Body of pancreas (tissue), 4 donors: ENCODE measurements around the gene GMPR. TPM values are rescaled to one million over a fixed set of nuclear protein-coding genes. Genes with fewer than 3 reads are reported as not detected.
"Not testable (repeated sequence)": the region's sequence is repeated elsewhere in the genome, so short reads cannot be mapped to it uniquely, and the experiment has no call there.

ENCODE experiments used
- ATAC-seq: fragments of 150-250 bp; one replicate; pipeline ENCODE4 v1.9.1; 2016
- DNase-seq, 4 donors: peaks; one replicate each; pipeline ENCODE4 v3.0.0-alpha.2; 2019
- H3K27ac ChIP-seq, 4 donors: fragments of 200-600 bp; sonication (generic); 1 replicate in 3 of 4; 2 replicates in 1 of 4; pipeline versions ENCODE4 v1.5.1 to v1.6.1; 2016 to 2019; ENCODE audit warnings: mild to moderate bottlenecking in 1 of 4, mixed read lengths in 1 of 4, moderate library complexity in 1 of 4
- H3K27me3 ChIP-seq, 2 donors: fragments of 200-600 bp; sonication (generic); one replicate each; pipeline ENCODE4 v1.6.0; 2016; ENCODE audit warnings: mild to moderate bottlenecking in 1 of 2
- H3K36me3 ChIP-seq, 2 donors: fragments of 200-600 bp; sonication (generic); replicated peaks in 1 of 2; 2 replicates each; pipeline ENCODE4 v1.5.1; 2016; ENCODE audit warnings: low read depth in 2 of 2; ENCODE audit not compliant: insufficient read depth in 1 of 2
- H3K4me1 ChIP-seq: fragments of 200-600 bp; sonication (generic); one replicate; pipeline ENCODE4 v1.6.0; 2016
- H3K4me3 ChIP-seq, 2 donors: fragments of 200-600 bp; sonication (generic); 1 replicate in 1 of 2; 2 replicates in 1 of 2; pipeline ENCODE4 v1.5.1; 2016 to 2019
- H3K9me3 ChIP-seq, 3 donors: fragments of 200-600 bp; sonication (generic); 1 replicate in 2 of 3; 2 replicates in 1 of 3; pipeline ENCODE4 v1.5.1; 2016
- CTCF ChIP-seq, 7 experiments: fragments of 450-650 bp in 4 of 7; fragments of 200-600 bp in 3 of 7; sonication (generic) in 3 of 7; IDR thresholded peaks; one replicate each; pipeline ENCODE4 v1.5.1; 2016 to 2019; ENCODE audit warnings: antibody characterized with exemption in 7 of 7
- POLR2A ChIP-seq, 3 donors: fragments of 450-650 bp; IDR thresholded peaks; one replicate each; pipeline ENCODE4 v1.6.1; 2016; ENCODE audit warnings: antibody characterized with exemption in 3 of 3, mild to moderate bottlenecking in 2 of 3
- WGBS, 2 donors: methylation state at CpG; one replicate each; pipeline ENCODE4 v1.1.5; 2017; 5-methylcytosine and 5-hydroxymethylcytosine counted together
- intact Hi-C: fragments of 100-400 bp; cut with DNase I; formaldehyde crosslinking; loops from one replicate; pipeline ENCODE4 v1.15.1; 2023
- total RNA-seq, 2 donors: library from RNA; depleted of rRNA; stranded (reverse); fragments of >200 nt; gene quantifications; one replicate each; pipeline ENCODE4 v1.1.0, GENCODE V29; 2016

GMPR gene
- total RNA-seq, 2 donors from 2014 or later = 7.9 to 14.0 TPM

GRCh38 chr6:16224409-16224808, 14.0 kb upstream of the GMPR start:
- ATAC-seq (no peak), DNase-seq (no peak)
- 62 to 81% methylated on average over 8 of the region's 8 CpGs for WGBS, 2 donors
- H3K9me3 ChIP-seq = no peaks in the 10 kb centered on the region
- H3K27me3 ChIP-seq = no peaks in the 10 kb centered on the region
- H3K4me3 ChIP-seq = no peak overlapping the region
- no peak for TF ChIP-seq POLR2A (IDR thresholded peaks at IDR 0.05)
- TF ChIP-seq CTCF (IDR thresholded peaks at IDR 0.05) = no peak
- intact Hi-C loops = no loop called here
- H3K36me3 ChIP-seq = no peaks in the 10 kb centered on the region
- H3K27ac ChIP-seq = no peak overlapping the region
- peaks cover 13% of the 10 kb centered on the region for H3K4me1 ChIP-seq

DNA sequence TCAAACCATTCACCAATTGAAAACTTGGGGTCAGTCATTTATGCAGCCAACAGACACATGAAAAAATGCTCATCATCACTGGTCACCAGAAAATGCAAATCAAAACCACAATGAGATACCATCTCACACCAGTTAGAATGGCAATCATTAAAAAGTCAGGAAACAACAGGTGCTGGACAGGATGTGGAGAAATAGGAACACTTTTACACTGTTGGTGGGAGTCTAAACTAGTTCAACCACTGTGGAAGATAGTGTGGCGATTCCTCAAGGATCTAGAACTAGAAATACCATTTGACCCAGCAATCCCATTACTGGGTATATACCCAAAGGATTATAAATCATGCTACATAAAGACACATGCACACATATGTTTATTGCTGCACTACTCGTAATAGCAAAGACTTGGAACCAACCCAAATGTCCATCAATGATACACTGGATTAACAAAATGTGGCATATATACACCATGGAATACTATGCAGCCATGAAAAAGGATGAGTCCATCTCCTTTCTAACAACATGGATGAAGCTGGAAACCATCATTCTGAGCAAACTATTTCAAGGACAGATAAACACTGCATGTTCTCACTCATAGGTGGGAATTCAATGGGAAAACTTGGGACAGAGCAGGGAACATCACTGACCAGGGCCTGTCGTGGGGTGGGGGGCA, 13.2 kb upstream of the GMPR start:
- H3K36me3 ChIP-seq, DNase-seq, H3K9me3 ChIP-seq, H3K4me3 ChIP-seq, H3K27ac ChIP-seq, ATAC-seq, H3K27me3 ChIP-seq, intact Hi-C loops: not testable (repeated sequence)
- 66 to 75% methylated on average over 3 of the region's 3 CpGs for WGBS, 2 donors
- H3K4me1 ChIP-seq = peaks cover 20% of the 10 kb centered on the region

DNA sequence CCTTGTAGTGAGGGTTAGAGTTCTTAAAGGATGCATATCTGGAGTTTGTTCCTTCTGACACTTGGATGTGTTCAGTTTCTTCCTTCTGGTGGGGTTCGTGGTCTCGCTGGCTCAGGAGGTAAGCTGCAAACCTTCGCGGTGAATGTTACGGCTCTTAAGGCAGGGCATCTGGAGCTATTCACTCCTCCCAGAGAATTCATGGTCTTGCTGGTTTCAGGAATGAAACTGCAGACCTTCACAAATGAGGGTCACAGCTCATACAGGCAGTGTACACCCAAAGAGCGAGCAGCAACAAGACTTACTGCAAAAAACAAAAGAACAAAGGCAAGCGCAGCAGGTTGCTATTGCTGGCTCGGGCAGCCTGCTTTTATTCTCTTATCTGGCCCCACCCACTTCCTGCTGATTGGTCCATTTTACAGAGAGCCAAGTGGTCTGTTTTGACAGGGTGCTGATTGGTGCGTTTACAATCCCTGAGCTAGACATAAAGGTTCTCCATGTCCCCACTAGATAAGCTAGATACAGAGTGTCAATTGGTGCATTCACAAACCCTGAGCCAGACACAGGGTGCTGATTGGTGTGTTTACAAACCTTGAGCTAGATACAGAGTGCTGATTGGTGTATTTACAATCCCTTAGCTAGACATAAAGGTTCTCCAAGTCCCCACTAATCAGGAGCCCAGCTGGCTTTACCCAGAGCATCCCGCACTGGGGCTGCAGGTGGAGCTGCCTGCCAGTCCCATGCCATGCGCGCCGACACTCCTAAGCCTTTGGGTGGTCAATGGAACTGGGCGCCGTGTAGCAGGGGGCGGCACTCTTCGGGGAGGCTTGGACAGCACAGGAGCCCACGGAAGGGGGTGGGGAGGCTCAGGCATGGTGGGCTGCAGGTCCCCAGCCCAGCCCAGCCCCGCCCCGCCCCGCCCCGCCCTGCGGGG, 12.0 kb upstream of the GMPR start:
- H3K27ac ChIP-seq, DNase-seq, H3K9me3 ChIP-seq, intact Hi-C loops, H3K36me3 ChIP-seq, H3K27me3 ChIP-seq, H3K4me3 ChIP-seq, ATAC-seq: not testable (repeated sequence)
- peaks cover 20% of the 10 kb centered on the region for H3K4me1 ChIP-seq
- 82% methylated on average over 13 to 18 of the region's 23 CpGs for WGBS, 2 donors

DNA sequence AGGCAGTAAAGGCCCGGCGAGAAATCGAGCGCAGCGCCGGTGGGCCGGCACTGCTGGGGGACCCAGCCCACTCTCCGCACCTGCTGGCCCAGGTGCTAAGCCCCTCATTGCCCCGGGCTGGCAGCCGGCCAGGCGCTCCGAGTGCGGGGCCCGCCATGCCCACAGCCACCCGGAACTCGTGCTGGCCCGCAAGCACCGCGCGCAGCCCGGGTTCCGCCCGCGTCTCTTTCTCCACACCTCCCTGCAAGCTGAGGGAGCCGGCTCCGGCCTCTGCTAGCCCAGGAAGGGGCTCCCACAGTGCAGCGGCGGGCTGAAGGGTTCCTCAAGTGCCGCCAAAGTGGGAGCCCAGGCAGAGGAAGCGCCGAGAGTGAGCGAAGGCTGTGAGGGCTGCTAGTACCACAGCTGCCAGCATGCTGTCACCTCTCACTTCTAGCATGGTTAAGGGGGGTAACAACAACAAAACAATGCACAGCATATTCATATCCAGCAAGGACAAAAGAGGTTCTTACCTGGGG, 11.3 kb upstream of the GMPR start:
- H3K27ac ChIP-seq = no peak overlapping the region
- H3K9me3 ChIP-seq = no peaks in the 10 kb centered on the region
- no peak for DNase-seq
- no peak for ATAC-seq
- no peak for TF ChIP-seq CTCF (IDR thresholded peaks at IDR 0.05)
- no peak for TF ChIP-seq POLR2A (IDR thresholded peaks at IDR 0.05)
- no peak overlapping the region for H3K4me3 ChIP-seq
- H3K27me3 ChIP-seq = no peaks in the 10 kb centered on the region
- H3K4me1 ChIP-seq = peaks cover 20% of the 10 kb centered on the region
- WGBS, 2 donors = 91% methylated on average over 15 of the region's 32 CpGs; no CpG with 5 or more reads in 1 of the 2 donors
- intact Hi-C loops = no loop called here
- H3K36me3 ChIP-seq = no peaks in the 10 kb centered on the region

DNA sequence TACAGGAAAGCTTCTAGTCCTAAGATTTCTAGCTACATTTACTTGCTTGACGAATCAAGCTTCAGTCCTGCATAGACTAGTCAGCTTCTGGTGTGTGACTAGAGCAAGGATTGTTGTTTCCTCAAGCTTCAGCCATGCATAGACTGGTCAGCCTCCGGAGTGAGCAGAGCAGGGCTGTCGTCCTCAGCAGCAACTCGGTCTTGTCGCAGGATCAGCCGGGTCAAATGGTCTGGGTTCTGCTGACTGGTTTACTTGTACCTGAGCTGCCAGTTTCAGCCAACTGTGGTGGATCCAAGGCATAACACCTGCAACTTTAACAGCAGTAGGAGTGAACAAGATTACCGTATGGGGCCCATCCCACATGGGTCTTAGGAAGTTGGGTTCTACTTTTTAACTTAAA, 10.8 kb upstream of the GMPR start:
- DNase-seq (no peak), ATAC-seq (no peak)
- H3K27ac ChIP-seq = no peak overlapping the region
- TF ChIP-seq CTCF (IDR thresholded peaks at IDR 0.05) (no peak), POLR2A (IDR thresholded peaks at IDR 0.05) (no peak)
- no peaks in the 10 kb centered on the region for H3K36me3 ChIP-seq
- WGBS, 2 donors = 64 to 84% methylated on average over 7 of the region's 7 CpGs
- no peaks in the 10 kb centered on the region for H3K9me3 ChIP-seq
- no peaks in the 10 kb centered on the region for H3K27me3 ChIP-seq
- H3K4me1 ChIP-seq = peaks cover 20% of the 10 kb centered on the region
- no peak overlapping the region for H3K4me3 ChIP-seq
- intact Hi-C loops = no loop called here
